Testis (tissue), 3 donors: ENCODE data around the gene ARF1. TPM values are rescaled to one million over a fixed set of nuclear protein-coding genes. Genes with fewer than 3 reads are reported as not detected.
A peak's percentile ranks its signal among the peaks of the same experiment; 100 is the strongest.

ENCODE experiments used
- DNase-seq: peaks from one replicate; pipeline ENCODE4 v3.0.0-alpha.2; 2019
- H3K27ac ChIP-seq, 2 donors: fragments of 200-600 bp; sonication (generic); one replicate each; pipeline ENCODE4 v1.5.1; 2019
- H3K27me3 ChIP-seq: fragments of 200-600 bp; sonication (generic); one replicate; pipeline ENCODE4 v1.5.1; 2019
- H3K36me3 ChIP-seq: fragments of 200-600 bp; sonication (generic); one replicate; pipeline ENCODE4 v1.5.1; 2017; ENCODE audit warnings: low read depth; ENCODE audit errors: missing control alignments
- H3K4me1 ChIP-seq: fragments of 200-600 bp; sonication (generic); one replicate; pipeline ENCODE4 v1.5.1; 2019
- H3K4me3 ChIP-seq, 2 donors: fragments of 200-600 bp; sonication (generic); one replicate each; pipeline ENCODE4 v1.5.1; 2017 to 2019
- H3K9me3 ChIP-seq: fragments of 200-600 bp; sonication (generic); one replicate; pipeline ENCODE4 v1.5.1; 2017
- CTCF ChIP-seq, 3 experiments: fragments of 450-650 bp in 2 of 3; fragments of 200-600 bp in 1 of 3; sonication (generic) in 1 of 3; IDR thresholded peaks; one replicate each; pipeline ENCODE4 v1.5.1; 2016 to 2019; ENCODE audit warnings: antibody characterized with exemption in 3 of 3, mild to moderate bottlenecking in 2 of 3, moderate library complexity in 1 of 3
- POLR2A ChIP-seq: fragments of 450-650 bp; IDR thresholded peaks from one replicate; pipeline ENCODE4 v1.6.1; 2017; ENCODE audit warnings: antibody characterized with exemption, mild to moderate bottlenecking, moderate library complexity
- WGBS, 2 donors: methylation state at CpG; one replicate each; pipeline ENCODE4 v1.1.5; 2018; 5-methylcytosine and 5-hydroxymethylcytosine counted together
- intact Hi-C: fragments of 100-400 bp; cut with DNase I; formaldehyde crosslinking; loops from one replicate; pipeline ENCODE4 v1.15.1; 2023; ENCODE audit warnings: low total_unique reads
- polyA plus RNA-seq: library from polyadenylated mRNA; stranded (reverse); fragments of 350-450 nt; fragmentation: Illumina TruSeq; extraction: RNeasy Lipid Tissue Mini Kit (QIAGEN cat#74804); gene quantifications from one replicate; pipeline ENCODE4 v1.2.3, GENCODE V29; 2014; ENCODE audit warnings: low read depth, low replicate concordance; ENCODE audit not compliant: insufficient read depth
- total RNA-seq, 2 donors: library from RNA; depleted of rRNA; stranded (reverse); fragments of >200 nt; gene quantifications; one replicate each; pipeline ENCODE4 v1.2.3, GENCODE V29; 2016

The ARF1 gene
- total and polyA plus RNA-seq, 3 donors from 2014 or later, result 426 to 637 (median 488) TPM

- peaks cover 14% of the 10 kb centered on the region for H3K4me1 ChIP-seq
- whole genome bisulfite sequencing, 2 donors, result 38 to 64% methylated on average over 6 to 15 of the region's 15 CpGs
- intact Hi-C loops, result no loop called here
- no peak for DNase-seq
- TF ChIP-seq POLR2A (no peak), CTCF (IDR thresholded peaks at IDR 0.05) (no peak)
- H3K36me3 ChIP-seq, result no peaks in the 10 kb centered on the region
- no peaks in the 10 kb centered on the region for H3K9me3 ChIP-seq
- peak overlapping the region; percentile 98 for H3K4me3 ChIP-seq
- peak overlapping the region in 1 of 2 donors; percentile 90 for H3K27ac ChIP-seq
- H3K27me3 ChIP-seq, result no peaks in the 10 kb centered on the region
These were observed 19.1 kb downstream of the ARF1 start for GRCh38 chr1:228101614-228101993.

- H3K9me3 ChIP-seq, result no peaks in the 10 kb centered on the region
- intact Hi-C loops, result no loop called here
- peak; percentile 45 for DNase-seq
- peak overlapping the region; percentile 98 for H3K4me3 ChIP-seq
- H3K36me3 ChIP-seq, result no peaks in the 10 kb centered on the region
- H3K27me3 ChIP-seq, result no peaks in the 10 kb centered on the region
- H3K27ac ChIP-seq, result peak overlapping the region; percentile 90 to 93
- TF ChIP-seq CTCF (IDR thresholded peaks at IDR 0.05), result no peak
- TF ChIP-seq POLR2A, result no peak
- 5 to 25% methylated on average over 8 to 44 of the region's 73 CpGs for WGBS, 2 donors
- peaks cover 14% of the 10 kb centered on the region for H3K4me1 ChIP-seq
These were observed 19.7 kb downstream of the ARF1 start for GRCh38 chr1:228101994-228102790.

- H3K36me3 ChIP-seq, result no peaks in the 10 kb centered on the region
- intact Hi-C loops, result no loop called here
- peak within 1 kb of the TSS; percentile 90 to 93 for H3K27ac ChIP-seq
- peak within 1 kb of the TSS; percentile 98 for H3K4me3 ChIP-seq
- H3K27me3 ChIP-seq, result no peaks in the 10 kb centered on the region
- H3K4me1 ChIP-seq, result peaks cover 16% of the 10 kb centered on the region
- TF ChIP-seq CTCF (IDR thresholded peaks at IDR 0.05), result peak in 1 of 3 experiments; percentile 20
- peak; percentile 18 for TF ChIP-seq POLR2A
- H3K9me3 ChIP-seq, result no peaks in the 10 kb centered on the region
- WGBS, 2 donors, result 1% methylated on average over 22 to 75 of the region's 104 CpGs
- DNase-seq, result peak; percentile 94
These were observed 20.5 kb downstream of the ARF1 start, which contains the start of gene C1orf35 for GRCh38 chr1:228102791-228103620. Gene C1orf35, minus strand, starts transcription at chr1:228103325. Its CDS starts 98 bp downstream, at chr1:228103227.

GRCh38 chr1:228104526-228105269 is 22.2 kb downstream of the ARF1 start:
- no peak overlapping the region for H3K27ac ChIP-seq
- intact Hi-C loops, result no loop called here

More at GRCh38 chr1:228104526-228105269, 22.2 kb downstream of the ARF1 start:
- H3K27me3 ChIP-seq, result no peaks in the 10 kb centered on the region
- H3K9me3 ChIP-seq, result no peaks in the 10 kb centered on the region
- TF ChIP-seq POLR2A (no peak), CTCF (IDR thresholded peaks at IDR 0.05) (no peak)
- H3K4me3 ChIP-seq, result no peak overlapping the region
- no peaks in the 10 kb centered on the region for H3K36me3 ChIP-seq
- DNase-seq, result no peak
- 72 to 73% methylated on average over 6 to 7 of the region's 7 CpGs for WGBS, 2 donors
- H3K4me1 ChIP-seq, result peaks cover 23% of the 10 kb centered on the region
